ENCODE data around the gene TBXT.
"Not testable (repeated sequence)": the region's sequence is repeated elsewhere in the genome, so short reads cannot be mapped to it uniquely, and the experiment has no call there.

The TBXT gene

DNA sequence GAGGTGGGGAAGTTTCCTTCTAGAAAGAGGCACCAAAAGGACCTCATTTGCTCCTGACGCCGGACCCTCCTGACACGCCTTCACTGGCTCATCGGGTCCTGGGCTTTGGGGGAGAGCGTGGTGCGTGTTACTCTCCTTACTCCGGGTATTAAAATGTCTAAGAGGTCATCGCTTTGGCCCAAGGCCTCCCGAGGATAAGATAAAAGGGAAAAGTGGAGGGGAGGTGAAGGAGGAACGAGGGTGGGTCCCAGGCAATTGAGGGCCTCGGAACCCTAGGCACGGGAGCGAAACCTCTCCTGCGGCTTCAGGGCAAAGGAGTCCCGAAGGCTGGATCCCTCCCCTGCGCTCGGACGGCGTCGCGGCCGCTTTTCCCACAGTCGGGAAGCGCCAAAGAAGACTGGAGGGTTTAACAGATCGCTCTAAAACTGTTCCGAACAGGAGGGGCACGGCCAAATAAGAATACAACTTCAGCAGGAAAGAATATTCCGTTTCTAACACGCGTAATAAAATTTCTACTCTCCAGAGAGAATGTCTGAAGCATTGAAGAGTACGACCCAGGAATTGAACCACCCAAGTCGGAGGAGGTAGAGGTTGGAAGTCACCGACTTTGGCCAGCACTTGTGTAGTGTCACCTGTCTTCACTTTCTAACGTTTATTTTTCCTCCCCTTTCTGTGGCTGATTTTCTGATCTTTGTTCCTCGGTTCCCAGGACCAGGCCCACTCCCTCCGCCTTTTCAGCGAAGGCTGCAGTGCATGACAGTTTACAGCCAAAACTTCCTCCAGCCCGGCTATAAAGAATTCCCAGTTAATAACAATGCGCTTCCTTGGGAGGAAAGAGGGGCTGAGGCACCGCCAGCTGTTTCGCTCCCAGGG lies 2.1 kb upstream of the TBXT start:
- DNase-seq, result no peak

DNA sequence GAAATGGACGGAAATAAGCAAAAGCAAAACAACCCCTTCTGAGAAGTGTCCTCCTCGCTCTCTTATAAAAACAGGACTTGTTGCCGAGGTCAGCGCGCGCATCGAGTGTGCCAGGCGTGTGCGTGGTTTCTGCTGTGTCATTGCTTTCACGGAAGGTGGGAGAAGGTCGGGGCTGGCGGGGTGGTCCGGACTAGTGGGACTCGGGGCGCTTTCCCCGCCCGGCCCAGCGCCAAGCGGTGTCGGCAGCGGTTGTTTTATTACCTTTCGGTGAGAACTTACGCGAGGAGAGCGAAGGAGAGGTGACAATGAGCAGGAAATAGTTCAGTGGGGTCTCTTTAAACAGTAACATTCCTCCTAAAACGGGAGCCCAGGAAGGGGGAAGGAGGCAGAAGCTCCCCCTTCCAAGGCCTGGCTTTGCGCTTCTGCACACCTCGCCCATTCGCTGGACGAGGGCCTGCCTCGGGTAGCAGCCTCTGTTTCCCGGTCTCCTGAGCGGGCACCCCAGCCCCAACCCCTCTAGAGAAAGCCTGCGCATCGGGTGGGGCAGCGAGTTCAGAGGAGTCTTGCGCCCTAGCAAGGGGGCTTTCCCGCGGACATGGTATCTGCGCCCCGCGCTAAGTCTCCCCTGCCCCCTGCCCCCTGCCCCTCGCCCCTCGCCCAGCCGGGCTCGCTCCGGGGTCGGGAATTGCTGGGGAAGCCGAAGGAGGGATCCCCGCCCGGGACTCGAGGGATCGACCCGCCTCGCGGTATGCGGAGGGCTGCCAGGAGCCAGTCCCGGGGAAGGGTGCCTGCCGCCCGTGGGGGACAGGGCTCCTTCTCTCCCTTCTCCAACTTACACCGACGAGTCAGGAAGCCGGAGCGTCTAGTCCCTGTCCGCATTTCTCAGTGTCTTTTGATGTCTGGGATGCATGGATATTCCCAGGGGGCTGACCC lies 1.2 kb upstream of the TBXT start:
- no peak for DNase-seq

DNA sequence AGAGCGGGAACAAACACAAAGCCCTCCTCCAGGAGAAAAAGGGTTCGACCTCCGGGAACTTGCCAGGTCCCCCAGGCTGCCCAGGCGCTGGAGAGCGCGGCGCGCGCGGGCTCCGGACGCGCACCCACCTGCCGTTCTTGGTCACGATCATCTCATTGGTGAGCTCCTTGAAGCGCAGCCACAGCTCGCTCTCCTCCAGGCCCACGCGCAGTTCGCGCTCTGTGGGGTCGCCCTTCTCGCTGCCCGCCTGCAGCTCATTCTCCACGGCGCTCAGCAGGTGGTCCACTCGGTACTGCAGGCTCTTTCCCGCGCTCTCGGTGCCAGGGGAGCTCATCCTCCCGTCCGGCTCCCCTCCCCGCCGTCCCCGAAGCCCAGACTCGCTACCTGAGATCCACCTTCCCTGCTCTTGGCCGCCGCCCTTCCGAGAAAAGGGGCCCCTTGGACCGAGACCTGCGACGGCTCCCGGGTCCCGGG lies 356 bp downstream of the TBXT start:
- DNase-seq, result no peak

DNA sequence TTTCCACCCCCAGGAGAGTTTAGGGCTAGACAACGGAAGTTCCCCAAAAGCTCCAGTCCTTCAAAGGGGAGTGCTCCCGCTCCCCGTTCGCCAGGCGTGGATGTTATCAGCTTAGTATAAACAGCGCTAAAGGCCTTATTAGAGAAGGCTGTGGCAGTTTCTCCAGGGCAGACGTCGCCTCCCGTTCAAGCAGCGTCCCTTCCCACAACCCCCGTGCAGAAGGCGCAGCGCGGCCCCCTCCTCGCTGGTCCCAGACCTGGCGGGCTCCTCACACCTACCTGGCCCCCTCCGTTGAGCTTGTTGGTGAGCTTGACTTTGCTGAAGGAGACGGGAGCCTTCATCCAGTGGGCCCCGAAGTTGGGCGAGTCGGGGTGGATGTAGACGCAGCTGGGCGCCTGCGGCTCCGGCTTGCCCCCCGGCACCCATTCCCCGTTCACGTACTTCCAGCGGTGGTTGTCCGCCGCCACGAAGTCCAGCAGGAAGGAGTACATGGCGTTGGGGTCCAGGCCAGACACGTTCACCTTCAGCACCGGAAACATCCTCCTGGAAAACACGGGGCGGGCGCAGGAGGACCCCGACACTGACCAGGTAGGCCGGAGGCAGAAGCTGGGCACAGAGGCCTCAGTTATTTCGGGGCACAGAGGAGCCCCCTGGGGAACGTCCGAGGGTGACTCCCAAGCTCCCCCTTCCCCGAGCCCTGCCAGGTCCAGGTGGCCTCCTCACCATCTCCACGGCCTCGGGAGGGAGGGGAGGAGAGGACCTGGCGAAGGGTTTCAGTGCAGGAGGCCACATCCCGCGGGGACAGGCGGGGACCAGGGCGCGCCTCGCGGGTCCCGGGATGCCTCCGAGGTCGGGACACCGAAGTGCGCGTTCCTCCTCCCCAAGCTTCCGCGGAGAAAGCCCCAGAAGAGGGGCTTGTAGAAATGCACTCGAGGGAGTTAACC lies 1.1 kb downstream of the TBXT start:
- no peak for DNase-seq

DNA sequence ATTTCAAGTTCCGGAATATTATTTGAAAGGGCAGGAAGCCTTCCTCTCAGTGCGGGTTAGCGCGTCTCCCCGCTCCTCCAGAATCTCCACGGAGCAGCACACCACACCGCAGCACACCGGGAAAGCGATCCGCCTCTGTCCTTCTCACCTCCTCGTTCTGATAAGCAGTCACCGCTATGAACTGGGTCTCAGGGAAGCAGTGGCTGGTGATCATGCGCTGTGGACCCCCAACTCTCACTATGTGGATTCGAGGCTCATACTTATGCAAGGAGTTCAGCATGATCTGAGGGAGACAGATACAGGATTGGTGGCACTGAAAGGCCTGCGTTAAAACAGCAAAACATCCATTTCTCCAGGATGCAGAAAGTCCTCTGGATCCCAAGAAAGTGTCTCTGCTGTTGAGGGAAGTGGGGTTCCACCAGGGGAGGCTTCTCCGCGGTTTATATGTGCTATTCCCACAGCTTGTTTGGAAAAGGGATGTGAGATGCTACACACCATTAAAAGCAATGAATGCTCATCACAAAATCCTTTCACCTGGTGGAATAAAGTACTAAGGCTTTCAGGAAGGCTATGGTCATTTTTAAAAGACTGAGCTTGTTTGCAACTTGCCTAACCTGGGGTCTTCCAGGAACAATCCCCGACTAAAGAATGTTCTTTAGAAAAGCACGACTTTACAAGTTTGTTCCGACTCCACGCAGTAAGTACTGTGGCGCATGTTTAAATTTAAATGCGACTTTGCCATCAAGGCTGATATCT lies 1.9 kb downstream of the TBXT start:
- DNase-seq, result no peak

DNA sequence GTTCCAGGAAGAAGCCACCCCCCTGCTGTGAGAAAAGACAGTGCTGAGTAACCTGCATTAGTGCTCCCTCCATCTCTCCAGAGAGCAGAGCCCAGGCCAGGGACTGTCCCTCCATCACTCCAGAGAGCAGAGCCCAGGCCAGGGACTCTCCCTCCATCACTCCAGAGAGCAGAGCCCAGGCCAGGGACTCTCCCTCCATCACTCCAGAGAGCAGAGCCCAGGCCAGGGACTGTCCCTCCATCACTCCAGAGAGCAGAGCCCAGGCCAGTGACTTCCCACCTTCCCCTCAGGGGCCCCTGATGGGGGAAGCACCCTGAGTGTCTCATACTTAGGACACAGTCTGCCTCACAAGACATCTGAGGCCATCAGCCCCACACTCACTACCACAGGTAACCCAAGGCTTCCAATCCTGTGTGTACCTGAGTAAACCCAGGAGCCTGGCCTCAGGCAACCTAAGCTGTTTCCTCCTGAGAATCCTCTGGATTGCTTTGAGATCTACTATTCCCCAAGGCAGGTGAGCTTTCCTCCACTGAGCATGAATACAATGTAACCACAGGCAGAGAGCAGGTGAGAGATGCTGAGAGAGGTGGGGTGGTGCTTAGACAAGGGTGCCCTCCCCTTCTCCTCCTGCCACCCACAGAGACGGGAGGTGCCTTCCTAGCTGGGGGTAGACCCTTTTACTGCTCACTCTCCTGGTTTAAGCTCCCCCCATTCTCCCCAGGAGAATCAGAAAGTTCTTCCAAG lies 4.9 kb downstream of the TBXT start:
- DNase-seq, result no peak

DNA sequence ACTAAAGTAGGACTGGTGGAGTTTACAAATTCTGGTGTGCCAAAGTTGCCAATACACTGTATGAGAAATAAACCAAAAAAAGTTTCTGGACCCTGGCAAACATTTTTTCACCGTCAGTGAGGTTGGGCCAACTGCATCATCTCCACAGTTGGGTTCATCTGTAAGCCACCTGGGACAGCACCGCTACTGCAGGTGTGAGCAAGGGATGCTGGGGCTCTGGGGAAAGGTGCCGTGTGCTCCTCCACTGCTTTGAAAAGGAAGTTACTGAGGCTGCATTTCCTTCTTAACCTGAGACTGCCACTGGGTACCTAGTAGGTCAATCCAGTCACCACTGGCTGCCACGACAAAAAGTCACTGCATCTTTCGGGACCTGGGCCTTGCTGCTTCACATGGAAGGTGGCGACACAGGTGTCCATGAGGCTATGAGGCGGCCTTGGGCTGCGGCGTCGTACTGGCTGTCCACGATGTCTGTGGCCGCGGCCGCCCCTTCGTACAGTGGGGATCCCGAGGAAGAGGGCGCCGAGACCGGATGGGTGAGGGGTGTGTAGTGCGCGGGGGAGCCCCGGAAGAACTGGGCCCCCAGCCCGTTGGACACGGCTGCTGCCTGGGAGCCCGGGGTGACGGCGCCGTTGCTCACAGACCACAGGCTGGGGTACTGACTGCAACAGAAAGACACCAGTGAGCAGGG lies 9.6 kb downstream of the TBXT start:
- no peak for DNase-seq

DNA sequence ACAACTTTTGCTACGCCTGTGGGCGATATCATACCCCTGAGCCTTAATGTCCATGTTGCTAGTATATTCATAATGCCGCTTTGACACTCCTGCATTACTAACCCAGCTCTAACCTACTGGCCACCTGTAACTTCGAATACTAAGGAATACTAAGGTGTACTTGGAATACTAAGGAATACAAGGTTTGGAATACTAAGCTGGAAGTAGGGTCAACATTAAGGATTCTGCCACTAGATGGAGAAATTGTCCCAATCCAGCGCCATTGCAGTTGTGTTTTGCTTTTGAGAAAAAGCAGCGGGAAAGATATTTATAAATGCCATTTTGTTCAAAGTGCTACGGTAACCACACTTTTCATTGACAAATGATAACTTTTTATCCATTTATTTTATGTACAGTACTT lies 10.7 kb downstream of the TBXT start:
- DNase-seq, result no peak

DNA sequence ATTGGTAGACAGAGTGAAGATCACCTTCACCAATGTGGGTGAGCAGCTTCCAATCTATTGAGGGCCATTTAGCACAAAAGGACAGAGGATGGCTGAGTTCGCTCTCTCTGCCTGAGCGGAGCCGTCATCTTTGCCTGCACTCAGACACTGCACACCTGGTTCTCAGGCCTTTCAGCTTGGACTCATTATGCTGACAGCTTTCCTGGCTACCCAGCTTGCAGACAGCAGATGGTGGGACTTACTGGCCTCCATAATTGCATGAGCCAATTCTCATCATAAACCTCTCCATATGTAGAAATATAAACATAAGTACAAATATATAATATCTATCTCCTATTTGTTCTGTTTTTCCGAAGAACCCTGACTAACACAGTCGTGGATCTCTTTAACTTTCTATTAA lies 13.7 kb downstream of the TBXT start:
- no peak for DNase-seq

DNA sequence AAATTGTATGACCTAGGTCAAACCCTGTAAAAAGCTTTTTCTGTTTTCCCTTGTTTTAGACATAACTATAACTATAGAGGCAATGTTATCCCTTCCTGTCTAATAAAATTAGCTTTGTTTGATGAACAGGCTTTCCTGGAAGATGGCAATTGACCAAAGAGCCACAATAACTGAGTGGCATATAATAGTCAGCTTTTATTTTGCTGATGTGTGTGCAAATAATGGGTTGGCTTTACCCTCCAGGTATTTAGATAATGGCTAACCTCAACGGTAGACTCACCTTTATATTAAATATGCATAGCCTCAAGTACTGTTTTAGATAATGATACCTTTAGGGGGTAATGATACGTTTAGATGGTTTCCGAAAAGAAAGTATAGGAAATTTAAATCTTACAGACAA lies 15.0 kb downstream of the TBXT start:
- DNase-seq, result no peak

DNA sequence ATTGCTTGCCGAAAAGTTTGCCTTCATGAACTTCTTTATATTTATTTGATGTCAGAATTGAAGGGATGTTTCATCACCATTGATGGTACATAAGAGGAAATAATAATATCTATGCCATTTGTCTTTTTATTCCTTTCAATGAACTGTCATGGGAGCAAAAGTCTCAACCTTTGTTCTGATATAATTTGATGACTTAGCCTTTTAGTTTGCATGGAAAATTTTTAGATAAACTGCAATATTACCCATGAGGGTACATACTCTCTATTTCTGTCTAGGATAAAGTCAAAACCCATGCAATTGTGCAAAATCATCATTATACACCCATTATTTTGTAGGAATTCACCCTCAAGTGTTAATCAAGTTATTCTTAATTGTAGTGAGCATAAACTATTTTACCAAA lies 15.9 kb downstream of the TBXT start:
- no peak for DNase-seq

DNA sequence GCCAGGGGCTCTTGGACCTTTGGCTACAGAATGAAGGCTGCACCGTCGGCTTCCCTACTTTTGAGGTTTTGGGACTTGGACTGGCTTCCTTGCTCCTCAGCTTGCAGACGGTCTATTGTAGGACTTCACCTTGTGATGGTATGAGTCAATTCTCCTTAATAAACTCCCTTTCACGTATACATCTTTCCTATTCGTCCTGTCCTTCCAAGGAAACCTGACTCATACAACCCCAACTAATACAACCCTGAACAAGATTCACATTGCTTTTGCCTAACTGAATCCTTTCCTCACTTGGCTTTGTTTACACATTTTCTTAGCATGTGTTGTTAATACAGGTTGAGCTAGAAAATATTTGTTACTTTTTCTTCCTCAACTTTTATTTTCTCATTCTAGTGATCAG lies 21.9 kb downstream of the TBXT start:
- DNase-seq, result no peak

DNA sequence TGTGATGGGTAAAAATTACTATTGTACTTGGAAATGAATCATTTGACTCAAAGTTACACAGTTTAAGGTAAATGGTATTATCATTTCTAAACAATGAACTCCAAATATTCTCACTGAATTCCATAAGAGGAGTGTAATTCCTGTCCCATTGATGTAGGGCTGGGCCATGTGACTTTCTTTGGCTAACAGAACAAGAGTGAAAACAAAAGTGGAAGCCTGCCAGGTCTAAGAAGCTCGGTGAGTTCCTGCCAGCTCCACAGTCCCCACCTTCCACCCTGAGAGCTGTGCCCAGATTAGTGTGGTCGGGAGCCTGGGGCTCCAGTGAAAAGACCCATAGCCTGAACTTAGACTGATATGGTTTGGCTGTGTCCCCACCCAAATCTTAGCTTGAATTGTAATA lies 24.6 kb downstream of the TBXT start:
- no peak for DNase-seq

DNA sequence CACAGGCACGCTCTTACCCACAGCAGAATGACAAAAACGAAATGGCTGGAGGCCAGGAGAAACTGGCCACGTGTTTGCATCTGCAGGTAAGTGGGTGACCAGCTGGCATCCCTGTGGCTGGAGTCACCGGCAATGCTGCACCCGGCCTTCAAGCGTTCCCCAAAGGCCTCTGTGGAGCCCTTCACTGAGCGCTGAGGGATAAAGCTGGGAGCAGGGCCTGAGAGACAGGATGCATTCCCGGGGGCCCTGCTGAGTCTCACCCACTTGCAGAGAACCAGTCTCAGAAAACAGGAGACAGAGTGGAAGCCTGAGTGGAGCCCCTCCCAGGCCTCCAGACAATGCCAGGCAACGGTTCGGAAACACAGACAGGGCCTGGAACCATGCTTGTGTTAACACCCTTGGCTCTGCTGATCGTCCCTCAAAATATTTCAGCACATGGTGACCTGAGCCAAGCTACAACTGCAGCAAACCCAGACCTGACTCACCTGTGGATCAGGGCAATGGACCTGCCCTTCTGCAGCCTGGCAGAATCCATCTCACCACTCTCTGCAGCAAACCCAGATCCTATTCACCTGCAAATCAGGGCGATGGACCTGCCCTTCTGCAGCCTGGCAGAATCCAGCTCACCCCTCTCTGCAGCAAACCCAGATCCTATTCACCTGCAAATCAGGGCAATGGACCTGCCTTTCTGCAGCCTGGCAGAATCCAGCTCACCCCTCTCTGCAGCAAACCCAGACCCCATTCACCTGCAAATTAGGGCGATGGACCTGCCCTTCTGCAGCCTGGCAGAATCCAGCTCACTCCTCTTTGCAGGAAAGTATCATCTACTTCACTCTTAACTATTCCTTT lies 39.8 kb downstream of the TBXT start:
- no peak for DNase-seq

DNA sequence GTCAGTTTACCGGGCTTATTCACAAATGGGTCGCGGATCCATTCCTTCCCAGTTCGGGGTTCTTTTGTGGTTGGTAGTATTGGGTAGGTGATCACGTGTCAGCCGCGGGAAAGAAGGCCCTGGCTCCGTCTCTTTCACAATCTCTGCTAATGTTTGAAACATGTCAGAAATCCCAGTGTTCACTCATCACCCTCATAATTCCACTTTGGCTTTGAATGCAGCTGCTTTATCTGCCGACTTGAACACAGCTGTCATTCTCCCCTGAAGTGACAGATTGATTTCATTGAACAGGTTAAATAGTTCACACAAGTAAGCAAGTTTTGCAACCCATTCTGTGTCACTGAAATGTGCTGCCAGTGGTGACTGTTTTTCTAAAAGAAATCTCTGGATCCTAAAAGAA lies 44.5 kb downstream of the TBXT start:
- DNase-seq, result not testable (repeated sequence)

DNA sequence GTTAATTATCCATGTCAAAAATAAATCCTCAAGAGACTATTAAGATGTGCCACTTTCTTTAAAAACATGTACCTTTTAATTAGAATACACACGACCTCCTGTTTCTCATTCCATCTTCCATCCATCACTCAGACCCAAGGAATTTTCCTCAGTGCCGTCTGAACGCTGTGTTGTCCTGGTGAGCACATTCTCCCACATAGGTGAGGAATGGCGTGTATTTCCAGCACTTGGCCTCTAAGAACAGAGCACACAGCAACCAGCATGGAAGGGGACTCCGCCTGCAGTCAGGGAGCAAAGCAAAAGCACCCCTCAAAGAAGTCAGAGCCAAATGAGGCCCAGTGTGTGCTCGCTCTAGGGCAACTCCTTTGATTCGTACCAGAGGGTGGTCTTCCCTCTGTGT lies 45.9 kb downstream of the TBXT start:
- DNase-seq, result no peak

DNA sequence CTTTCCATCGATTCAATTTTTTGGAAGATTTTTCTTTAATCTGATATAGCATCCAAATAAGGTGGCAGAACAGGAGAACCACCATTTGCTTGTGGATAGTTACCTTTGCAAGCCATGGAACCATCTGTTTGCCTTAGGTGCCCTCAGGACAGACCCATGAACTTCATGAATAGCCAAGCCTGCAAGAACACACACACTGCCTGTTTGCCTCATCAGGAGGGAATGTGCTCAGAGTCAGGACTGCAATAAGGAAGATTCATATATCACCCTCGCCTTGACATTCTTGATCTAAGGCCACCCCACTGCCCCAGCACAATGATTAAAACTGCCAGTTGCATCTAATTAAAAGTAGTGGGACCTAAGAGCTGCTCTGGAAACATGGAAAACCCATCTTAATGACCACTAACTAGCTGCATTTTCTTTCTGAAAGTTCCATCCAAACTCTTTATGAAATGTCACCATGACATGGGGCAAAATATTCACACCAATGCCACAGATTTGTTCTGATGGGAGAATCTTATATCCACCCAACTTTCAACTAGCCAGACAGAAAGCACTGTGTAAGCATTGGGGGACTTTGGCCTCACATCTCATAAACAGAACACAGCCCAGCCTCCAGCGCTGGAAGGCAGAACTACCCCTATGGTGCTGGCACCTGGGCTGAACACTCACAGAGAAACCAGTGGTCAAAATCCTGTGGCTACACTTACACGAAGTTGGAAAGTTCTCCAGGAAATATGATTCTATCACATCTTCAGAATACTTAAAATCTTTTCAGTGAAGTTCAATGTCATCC lies 48.3 kb downstream of the TBXT start:
- DNase-seq, result no peak

DNA sequence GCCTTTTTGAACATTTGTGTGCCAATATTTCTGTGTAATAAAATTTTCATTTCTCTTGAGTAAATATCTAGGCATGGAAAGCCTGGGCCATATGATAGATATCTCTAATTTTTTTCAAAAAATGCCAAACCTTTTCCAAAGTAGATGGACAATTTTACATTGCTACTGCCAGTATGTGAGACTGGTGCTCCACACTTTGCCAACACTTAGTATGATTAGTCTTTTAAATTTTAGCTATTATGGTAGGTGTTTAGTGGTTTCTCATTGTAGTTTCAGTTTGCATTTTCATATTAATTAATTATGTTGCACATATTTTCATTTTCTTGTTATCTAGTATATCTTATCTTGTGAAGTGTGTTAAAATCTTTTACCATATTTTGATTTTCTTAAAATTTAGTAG lies 52.0 kb downstream of the TBXT start:
- no peak for DNase-seq

DNA sequence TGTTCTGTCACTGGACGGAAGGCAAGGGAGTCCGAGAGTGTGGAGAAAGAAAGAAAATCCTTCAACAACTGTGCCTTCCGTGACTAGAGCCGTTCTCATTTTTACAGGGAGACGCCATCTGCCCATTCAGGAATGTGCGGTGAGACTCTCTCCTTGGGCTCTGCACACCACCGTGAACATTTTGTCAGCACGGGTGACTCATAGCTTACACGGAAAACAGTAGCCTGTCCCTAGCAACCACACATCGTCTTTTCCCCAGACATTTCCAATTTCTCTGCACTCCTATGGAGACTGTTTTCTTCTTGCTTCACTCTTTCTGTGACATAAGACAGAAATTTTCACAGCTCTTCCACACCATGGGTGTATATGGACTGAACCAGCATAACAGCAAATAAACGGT lies 55.1 kb downstream of the TBXT start:
- no peak for DNase-seq

Measured in activated CD4-positive, alpha-beta T cell treated with anti-CD3 and anti-CD28 coated beads, Interleukin-2, Interleukin-6, amounts not matched to agents 100 ng/mL and 50 ng/mL, durations not matched to agents 16 hours and 8 hours (primary cell).